ENCODE results near the gene TIPIN. TPM values are rescaled to one million over a fixed set of nuclear protein-coding genes. Genes with fewer than 3 reads are reported as not detected.
"Not testable (repeated sequence)": the region's sequence is repeated elsewhere in the genome, so short reads cannot be mapped to it uniquely, and the experiment has no call there.

TIPIN gene
- 10 to 100 TPM; 15.5 to 21.8 (median 20.5) TPM for polyA plus RNA-seq (ENCODE audit: insufficient read depth in 1 of 5, insufficient read length in 5 of 5, low replicate concordance in 1 of 5)
- long read RNA-seq, donor 1, transcript TIPIN-201 (8 exons, 1,744 nt) = major isoform, 8 of 8 reads
- long read RNA-seq, donor 1, partial matches to known transcripts = 0 of 8 reads
- long read RNA-seq, donor 1, other reads (novel, unspliced or antisense) = 0 of 8 reads
- long read RNA-seq, donor 2, partial matches to known transcripts = 0 of 4 reads
- long read RNA-seq, donor 2, other reads (novel, unspliced or antisense) = 0 of 4 reads
- long read RNA-seq, donor 3, partial matches to known transcripts = 0 of 4 reads
- long read RNA-seq, donor 3, other reads (novel, unspliced or antisense) = 0 of 4 reads
- long read RNA-seq, donor 4, partial matches to known transcripts = 0 of 16 reads
- long read RNA-seq, donor 4, other reads (novel, unspliced or antisense) = 15 of 16 reads
- long read RNA-seq, donor 5, partial matches to known transcripts = 0 of 3 reads
- long read RNA-seq, donor 5, other reads (novel, unspliced or antisense) = 0 of 3 reads
- long read RNA-seq, donor 6, partial matches to known transcripts = 0 of 3 reads
- long read RNA-seq, donor 6, other reads (novel, unspliced or antisense) = 0 of 3 reads
- long read RNA-seq, donor 7, partial matches to known transcripts = 0 of 1 reads
- long read RNA-seq, donor 7, other reads (novel, unspliced or antisense) = 0 of 1 reads
- long read RNA-seq, donor 8, partial matches to known transcripts = 0 of 2 reads
- long read RNA-seq, donor 8, other reads (novel, unspliced or antisense) = 0 of 2 reads

DNA sequence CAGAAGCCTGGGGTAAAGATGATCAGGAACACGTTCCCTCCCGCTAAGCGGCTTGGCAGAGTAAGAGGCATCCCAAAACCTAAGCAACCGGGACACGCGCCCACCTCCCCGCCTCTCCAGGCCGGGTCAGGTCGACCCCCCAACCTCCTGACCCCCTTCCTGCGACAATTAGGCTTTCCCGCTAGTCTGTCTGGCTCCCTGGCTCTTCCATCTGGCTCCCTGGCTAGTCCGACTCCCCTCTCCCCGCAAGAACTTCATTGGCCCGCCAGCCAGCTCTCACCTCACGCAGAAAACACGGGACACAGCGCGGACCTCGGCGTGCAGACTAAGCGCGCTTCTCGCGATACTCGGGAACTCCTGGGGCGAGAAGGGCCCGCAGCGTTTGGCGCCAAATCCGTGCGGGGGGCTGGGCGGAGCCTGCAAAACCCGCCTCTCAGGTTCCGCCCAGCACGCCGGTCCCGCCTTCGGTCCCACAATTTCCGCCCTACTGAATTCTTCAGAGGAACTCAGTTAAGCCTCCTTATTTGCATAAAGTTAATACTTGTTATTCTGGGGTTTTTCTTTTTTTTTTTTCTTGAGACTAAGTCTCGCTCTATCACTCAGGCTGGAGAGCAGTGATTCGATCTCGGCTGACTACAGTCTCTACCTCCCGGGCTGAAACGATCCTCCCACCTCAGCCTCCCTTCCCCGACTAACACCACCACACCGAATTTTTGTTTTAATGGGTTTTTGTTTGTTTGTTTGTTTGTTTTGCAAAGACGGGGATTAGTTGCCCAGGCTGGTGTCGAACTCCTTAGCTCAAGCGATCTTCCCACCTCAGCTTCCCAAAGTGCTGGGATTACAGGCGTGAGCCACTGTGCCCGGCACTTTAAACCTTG is at the start of gene TIPIN:
Gene TIPIN, minus strand, starts transcription at position 327 of the 878 bp plus-strand sequence. CDS start 3,738 bp downstream, outside the sequence.
- DNase-seq = peak; percentile 94 to 95

- DNase-seq = peak; percentile 77 to 78
These were observed 49.1 kb upstream of the TIPIN start for GRCh38 chr15:66405615-66406014.

DNA sequence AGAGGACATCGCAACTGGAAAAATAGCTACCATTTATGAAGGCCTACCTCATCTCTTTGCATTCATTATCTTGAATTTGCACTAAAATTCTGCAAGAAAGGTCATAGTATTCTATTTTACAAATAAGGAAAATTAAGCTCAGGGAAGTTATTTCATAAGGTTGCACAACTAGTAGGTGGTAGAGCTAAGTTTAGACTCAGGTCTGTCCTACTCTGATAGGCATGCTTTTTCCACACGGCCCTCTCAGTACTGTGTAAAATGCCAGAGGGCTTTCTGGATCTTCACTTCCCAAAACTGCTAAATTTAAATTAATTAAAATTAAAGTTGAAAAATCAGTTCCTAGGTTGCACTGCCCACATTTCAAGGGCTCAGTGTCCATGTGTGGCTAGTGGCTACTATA is 48.5 kb upstream of the TIPIN start:
- DNase-seq = no peak

DNA sequence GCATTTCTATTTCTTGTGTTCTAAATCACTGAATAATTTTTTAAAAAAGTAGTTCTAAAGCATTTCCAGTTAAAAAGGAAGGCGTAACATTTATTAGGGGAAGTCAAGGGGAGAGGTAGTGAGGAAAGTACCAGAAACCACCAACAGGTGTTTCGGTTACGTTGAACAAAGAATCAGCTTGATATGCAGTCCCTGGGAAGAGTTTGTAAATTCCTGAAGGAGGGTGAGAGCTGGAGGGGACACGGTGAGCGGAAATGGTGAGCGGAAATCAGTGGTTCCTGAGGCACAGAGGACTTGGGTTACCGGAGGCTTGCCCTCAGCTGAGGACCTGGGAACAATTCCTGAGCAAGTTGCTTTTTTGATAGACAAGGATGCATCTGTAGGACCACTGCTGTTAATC is 48.0 kb upstream of the TIPIN start:
- no peak for DNase-seq

DNA sequence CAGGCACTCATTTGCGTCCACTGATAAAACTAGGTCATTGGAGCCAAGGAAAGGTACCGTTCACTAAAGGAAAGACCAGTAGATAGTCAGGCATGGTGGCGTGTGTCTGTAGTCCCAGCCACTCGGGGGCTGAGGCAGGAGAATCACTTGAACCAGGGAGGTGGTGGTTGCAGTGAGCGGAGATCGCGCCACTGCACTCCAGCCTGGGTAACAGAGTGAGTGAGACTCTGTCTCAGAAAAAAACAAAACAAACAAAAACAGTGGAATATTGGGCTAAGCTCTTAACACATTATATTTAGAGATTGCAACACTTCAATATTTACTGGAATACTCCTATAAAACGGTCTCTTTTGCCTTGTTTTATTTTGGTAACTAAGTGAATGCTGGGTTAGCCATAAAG is 47.6 kb upstream of the TIPIN start:
- DNase-seq = no peak

DNA sequence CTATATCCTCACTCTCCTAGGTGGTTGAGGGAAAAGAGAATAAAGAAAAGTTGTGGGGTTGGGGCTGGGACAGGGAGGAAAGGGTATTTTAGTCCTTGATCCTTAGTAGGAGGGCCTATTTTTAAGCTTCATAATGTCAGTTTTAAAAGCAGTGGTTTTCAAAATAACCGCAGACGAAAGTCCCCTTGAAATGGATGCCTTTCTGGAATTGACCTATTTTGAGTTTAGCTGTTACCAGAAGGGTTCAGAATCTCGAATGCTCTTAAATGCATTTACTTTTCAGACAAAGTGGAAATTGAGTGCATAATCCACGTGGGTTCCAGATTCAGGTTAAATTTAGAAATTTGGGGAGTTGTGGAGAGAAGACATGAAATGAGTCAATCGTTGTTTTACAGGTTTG is 46.8 kb upstream of the TIPIN start:
- no peak for DNase-seq

DNA sequence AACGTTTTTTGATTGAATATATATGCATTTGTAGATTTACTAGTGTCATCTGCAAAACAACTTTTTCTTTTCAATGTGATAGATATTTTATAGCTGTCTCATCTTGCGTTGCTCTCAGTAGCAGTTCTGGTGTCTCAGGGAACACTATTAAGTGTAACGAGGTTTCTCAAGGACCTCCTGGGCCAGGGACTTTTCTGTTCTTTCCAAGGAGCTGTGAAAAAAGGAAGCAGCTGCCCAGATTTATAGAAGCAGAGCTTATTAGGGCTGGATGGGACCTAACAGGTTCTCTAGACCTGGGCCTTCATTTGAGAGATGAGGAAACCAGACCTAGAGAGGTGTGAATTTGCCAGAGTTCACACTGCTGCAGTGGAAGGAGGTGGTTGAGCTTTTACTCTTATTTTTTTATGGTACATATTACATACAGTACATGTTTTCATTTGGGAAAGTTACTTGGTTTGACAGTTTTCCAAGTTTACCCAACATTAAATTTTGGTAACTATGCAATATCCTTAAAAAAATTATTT is 46.3 kb upstream of the TIPIN start:
- no peak for DNase-seq

- DNase-seq = no peak
These were observed 44.9 kb upstream of the TIPIN start for GRCh38 chr15:66401130-66402021.

GRCh38 chr15:66400351-66400774 is 43.9 kb upstream of the TIPIN start:
- no peak for DNase-seq

- no peak for DNase-seq
These were observed 42.8 kb upstream of the TIPIN start for GRCh38 chr15:66399276-66399675.

DNA sequence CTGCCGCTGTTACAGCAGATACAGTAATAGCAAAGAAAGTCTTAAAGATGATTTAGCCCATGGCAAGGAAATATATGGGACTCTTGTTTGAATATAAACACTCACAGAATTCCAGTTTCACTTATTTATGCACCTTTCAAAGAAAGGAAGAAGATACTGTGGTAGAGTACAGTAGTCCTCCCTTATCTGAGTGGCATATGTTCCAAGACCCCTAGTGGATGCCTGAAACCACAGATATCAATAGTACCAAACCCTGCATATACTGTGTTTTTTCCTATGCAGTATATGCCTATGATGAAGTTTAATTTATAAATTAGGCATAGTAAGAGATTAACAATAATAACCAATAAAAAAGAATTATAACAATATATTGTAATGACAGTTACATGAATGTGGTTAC is 38.4 kb upstream of the TIPIN start:
- no peak for DNase-seq

DNA sequence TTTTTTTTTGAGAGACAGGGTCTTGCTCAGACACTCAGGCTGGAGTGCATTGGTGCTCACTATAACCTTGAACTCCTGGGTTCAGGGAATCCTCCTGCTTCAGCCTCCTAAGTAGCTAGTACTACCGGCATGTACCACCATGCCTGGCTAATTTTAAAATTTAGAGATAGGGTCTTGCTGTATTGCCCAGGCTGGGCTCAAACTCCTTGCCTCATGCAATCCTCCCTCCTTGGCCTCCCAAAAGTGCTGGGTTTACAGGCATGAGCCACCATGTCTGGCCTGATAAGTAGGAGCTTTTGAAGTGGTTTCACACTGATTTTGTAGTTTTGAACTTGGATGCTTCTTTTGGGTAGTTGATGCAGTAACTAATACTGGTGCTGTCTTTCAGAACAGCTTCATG is 38.0 kb upstream of the TIPIN start:
- DNase-seq = no peak

DNA sequence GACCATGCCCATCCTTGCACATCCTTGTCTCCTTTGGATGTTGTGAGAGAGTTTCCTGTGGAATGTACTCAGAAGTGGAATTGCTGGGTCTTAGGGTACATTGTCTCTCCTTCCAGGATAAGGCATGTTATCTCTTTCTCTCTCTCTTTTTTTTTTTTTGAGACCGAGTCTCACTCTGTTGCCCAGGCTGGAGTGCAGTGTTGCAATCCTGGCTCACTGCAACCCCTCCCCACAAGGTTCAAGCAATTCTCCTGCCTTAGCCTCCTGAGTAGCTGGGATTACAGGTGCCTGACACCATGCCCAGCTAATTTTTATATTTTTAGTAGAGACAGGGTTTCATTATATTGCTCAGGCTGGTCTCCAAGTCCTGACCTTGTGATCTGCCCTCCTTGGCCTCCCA is 36.6 kb upstream of the TIPIN start:
- DNase-seq = not testable (repeated sequence)

- no peak for DNase-seq
These were observed 34.2 kb upstream of the TIPIN start for GRCh38 chr15:66390678-66391077.

- DNase-seq = no peak
These were observed 33.4 kb upstream of the TIPIN start for GRCh38 chr15:66389859-66390381.

- DNase-seq = no peak
These were observed 32.8 kb upstream of the TIPIN start for GRCh38 chr15:66389098-66389858.

DNA sequence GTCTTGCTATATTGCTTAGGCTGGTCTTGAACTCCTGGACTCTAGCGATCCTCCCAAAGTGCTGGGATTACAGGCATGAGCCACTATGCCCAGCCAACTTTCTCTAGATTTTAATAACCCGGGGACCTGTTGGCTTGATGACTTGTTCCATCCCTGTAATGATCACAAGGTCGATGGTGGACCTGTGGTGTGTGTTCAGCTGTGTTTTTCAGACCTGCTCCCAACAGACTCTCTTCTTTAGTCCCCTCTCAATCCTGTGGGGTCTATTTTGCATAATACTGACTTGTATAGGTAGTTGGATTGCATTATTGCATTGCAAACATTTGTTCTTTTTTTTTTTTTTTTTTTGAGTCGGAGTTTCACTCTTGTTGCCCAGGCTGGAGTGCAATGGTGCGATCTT is 32.1 kb upstream of the TIPIN start:
- no peak for DNase-seq

DNA sequence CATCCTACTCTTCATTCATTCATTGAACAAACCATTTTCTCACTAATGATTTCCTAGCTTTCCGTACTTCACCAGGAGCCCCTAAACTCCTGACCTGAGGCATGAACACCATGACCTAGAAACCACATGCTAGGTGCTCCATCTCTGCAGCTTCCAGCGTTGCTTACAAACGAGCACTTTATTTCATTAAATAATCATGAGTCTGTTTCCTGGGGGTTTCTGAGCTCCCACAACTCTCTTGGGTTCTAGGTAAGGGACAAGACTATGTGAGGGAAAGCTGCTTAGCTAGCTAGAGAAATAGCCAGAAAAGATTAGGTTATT is 31.5 kb upstream of the TIPIN start:
- no peak for DNase-seq

DNA sequence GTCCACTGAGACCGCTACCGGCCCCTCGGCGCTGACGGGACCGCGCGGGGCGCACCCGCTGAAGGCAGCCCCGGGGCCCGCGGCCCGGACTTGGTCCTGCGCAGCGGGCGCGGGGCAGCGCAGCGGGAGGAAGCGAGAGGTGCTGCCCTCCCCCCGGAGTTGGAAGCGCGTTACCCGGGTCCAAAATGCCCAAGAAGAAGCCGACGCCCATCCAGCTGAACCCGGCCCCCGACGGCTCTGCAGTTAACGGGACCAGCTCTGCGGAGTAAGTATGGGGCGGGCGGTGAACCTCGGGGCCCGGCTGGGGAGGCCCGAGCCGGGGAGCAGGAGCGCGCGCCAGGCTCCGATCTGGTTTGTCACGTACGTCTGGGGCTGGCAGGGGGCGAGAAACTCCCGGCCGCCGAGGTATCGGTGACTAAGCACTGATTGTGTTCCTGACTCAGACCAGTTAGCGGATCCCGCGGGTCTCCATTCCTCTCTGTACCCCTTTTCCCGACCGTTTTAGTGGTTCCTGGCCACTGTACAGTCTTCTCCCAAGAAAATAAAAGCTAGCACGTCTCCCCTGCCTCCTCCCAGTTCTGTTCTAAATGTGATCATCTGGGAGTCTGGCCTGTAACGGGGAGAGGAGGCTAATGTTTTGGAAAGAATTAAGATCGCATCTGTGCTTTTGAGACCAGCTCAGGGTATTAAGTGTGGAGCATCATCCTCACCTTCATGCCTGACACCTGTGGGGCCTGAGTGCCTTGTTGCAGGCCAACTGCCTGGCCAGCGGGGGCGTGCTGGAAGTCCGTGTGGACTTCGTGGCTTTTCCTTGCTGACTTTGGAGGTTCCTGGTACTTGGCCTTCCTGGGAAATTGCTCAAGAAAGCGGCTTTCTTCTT is 30.9 kb upstream of the TIPIN start:
- DNase-seq = peak in 1 of 2 donors; percentile 40
